GM18858 (cell line): ENCODE measurements around the gene E2F8.

Experiments
- ATAC-seq: cut with Tn5 transposase; IDR thresholded peaks from one replicate; pipeline ENCODE4 v1.9.1; 2021; ENCODE audit not compliant: unreplicated experiment

E2F8 gene

GRCh38 chr11:19187114-19187832, 53.5 kb downstream of the E2F8 start:
- no peak for ATAC-seq

GRCh38 chr11:19185516-19186052, 55.2 kb downstream of the E2F8 start:
- no peak for ATAC-seq

DNA sequence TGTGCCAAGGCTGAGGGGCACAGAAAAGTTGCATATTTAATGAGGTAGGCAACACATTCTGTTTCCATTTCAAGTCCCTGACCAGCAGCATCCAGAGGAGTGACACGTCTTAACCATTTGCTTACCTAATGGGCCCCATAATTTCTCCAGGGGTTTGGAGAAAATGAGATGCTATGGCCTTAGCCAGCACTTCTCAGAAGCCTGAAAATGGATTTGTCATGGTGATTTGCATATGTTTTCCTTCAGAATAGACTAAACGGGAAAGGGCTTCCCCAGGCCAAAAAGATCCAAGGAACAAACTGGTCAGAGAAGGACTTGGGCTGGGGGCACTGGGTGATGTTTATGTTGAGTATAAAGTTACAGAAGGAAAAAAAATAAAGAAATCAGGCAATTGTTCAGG, 55.7 kb downstream of the E2F8 start:
- ATAC-seq: no peak

DNA sequence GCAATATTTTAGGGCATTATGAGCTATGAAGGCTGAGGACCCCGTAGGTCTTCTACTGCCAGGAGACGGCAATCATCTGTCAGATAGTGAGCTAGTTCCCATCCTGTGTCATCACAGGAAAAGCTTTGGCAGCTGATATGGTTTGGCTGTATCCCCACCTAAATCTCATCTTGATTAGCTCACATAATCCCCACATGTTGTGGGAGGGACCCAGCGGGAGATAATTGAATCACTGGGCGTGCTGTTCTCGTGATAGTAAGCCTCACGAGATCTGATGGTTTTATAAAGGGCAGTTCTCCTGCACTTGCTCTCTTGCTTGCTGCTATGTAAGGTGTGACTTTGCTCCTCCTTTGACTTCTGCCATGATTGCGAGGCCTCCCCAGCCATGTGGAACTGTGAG, 57.1 kb downstream of the E2F8 start:
- no peak for ATAC-seq

- ATAC-seq: no peak
Observed at GRCh38 chr11:19181531-19182261, 59.0 kb downstream of the E2F8 start.

DNA sequence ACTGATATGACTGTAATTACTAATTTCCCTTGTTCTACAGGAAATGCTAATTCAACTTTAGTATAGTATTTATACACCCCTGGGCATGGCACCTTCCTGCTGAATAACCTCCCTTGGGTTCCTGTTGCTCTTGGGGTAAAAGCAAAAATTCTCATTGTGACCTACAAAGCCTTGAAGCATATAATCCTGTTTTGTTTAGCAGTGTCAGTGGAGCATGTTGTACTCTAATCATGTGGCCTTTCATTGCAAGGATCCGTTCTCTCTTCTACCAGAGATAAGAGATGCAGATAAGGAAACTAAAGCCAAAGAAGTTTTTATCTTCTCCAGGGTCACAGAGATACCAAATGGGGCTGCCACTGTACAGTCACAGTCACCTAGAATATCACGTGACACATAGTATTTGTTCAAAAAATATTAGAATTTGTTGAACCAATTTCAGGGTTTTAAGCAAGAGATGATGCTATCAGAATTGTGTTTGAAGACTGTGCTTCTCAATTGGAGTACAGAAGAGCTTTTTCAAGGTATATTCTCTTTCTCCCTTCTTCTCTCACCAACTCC, 64.0 kb downstream of the E2F8 start:
- ATAC-seq: no peak
